HTERT RPE-1 (cell line): ENCODE results near the gene SMAD4.
"Not testable (repeated sequence)": the region's sequence is repeated elsewhere in the genome, so short reads cannot be mapped to it uniquely, and the experiment has no call there.

Experiments
- in situ Hi-C: fragments of 300-500 bp; cut with MboI; formaldehyde crosslinking; loops from 4 replicates; pipeline ENCODE4 v1.14.3; 2020; ENCODE audit warnings: low sequenced_read_pairs

The SMAD4 gene

DNA sequence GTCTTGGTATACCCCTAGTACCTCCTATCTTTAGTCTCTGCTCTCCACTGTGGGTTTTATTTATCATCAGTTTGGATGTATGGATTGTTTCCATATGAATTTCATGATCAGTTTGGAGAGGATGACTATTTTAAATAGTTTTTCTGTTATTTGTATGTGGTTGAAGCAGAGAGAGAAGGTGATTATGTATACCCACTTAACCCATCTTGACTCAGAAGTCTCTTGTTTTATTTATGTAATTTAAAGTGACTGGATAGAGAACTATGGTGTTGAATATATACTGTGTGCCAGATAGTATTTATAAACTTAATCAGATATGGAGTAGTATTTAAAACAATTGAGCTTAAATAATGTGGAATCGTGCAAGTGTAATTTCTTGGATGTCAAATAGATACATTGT lies 39.9 kb downstream of the SMAD4 start:
- in situ Hi-C loops = no loop called here

DNA sequence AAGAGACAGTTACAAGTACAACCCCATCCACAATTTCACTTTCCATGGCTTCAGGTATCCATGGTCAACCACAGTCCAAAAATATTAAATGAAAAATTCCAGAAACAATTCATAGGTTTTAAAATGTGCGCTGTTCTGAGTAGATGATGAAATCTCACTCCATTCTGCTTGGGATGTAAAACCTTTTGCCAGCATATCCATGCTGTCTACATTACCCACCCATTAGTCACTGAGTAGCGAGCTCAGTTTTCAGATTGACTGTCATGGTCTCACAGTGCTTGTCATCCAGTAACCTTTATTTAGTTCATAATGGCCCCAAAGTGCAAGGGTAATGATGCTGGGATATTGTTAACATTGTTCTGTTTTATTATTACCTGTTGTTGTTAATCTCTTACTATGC lies 40.5 kb downstream of the SMAD4 start:
- in situ Hi-C loops = no loop called here

DNA sequence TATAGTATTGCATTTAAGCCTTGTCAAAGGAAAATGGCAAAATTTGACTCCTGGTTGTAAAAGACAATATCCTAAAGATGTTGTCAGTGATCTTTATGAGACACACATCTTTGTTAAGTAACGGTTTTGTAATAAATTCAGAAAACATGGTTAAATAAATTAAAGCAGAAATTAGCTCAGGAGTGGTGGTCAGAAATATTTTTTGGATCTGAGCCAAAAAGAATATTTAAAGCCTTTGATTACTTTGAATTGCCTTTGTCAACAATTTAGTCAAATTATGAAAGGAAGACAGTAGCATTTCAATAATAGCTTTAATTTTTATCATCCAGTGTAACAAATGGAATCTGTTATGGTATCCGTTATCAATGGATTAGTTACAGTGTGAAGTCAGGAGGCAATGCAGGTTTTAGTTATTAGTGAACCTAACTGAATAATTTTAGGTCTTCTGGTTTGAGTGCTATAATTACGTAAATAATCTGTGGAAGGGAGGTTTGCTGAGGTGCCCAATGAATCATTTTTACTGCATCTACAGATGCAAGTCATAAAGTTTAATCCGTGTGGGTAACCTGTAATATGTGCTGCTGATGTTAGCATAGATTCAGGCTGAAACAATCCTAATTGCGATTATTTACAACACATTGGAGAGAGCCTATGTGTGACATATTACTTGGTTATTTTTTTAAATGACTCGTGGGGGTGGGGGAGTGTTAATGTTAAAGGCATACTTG lies 42.7 kb downstream of the SMAD4 start:
- in situ Hi-C loops = no loop called here

DNA sequence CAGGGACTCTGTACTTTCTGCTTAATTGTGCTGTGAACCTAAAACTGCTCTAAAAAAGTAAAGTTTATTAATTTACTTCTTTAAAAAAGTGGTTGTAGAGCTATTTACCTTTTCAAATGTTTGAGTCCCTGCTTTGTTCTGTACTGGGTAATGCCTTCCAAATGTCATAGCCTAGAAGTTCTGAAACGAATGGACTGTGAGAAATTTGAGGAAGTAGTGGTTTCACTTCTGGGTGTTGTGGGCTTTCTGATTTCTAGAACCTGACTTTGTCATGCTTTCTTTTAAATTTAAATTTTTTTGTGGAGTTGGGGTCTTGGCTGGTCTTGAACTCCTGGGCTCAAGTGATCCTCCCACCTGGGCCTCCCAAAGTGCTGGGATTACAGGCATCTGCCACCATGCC lies 44.6 kb downstream of the SMAD4 start:
- in situ Hi-C loops = no loop called here

DNA sequence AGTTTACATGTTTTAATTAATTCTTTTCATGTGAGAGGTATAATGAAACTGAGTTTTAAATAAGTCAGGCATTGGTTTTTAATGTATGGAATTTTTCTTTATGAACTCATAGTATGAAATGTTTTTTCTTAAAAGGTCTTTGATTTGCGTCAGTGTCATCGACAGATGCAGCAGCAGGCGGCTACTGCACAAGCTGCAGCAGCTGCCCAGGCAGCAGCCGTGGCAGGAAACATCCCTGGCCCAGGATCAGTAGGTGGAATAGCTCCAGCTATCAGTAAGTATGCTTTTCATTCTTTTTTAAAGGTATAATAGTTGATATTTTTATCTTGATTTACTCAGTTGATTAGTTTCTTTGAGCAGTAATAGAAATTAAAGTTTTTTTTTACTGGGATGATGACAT lies 46.5 kb downstream of the SMAD4 start:
- in situ Hi-C loops = no loop called here

DNA sequence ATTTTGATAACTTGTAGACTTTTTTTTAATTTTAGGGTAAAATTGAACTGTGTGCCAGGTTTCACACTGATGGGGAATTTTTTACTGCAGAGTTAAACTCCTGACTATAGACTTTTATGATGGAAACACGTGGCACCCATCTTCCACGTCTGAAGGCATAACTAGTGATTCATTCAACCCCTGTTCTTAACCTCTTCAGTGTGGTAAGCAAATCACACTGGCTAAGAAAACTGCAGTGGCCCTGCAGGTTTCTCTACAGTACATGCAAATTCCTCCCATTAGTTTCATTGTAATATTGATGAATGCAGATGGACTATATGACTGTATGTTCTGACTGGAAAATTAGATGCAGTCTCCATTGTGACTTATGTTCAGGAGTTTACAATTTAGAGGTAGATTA lies 47.2 kb downstream of the SMAD4 start:
- in situ Hi-C loops = no loop called here

DNA sequence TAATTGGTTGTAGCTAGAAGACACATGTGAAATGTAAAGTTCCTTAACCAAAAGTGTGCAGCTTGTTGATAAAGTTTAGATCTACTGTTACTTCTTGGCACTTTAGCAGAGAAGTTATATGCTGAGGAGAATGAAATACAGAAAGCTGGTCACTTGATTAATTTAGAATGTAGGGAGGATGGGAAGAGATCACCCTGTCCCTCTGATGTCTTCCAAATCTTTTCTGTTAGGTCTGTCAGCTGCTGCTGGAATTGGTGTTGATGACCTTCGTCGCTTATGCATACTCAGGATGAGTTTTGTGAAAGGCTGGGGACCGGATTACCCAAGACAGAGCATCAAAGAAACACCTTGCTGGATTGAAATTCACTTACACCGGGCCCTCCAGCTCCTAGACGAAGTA lies 48.0 kb downstream of the SMAD4 start:
- in situ Hi-C loops = no loop called here

DNA sequence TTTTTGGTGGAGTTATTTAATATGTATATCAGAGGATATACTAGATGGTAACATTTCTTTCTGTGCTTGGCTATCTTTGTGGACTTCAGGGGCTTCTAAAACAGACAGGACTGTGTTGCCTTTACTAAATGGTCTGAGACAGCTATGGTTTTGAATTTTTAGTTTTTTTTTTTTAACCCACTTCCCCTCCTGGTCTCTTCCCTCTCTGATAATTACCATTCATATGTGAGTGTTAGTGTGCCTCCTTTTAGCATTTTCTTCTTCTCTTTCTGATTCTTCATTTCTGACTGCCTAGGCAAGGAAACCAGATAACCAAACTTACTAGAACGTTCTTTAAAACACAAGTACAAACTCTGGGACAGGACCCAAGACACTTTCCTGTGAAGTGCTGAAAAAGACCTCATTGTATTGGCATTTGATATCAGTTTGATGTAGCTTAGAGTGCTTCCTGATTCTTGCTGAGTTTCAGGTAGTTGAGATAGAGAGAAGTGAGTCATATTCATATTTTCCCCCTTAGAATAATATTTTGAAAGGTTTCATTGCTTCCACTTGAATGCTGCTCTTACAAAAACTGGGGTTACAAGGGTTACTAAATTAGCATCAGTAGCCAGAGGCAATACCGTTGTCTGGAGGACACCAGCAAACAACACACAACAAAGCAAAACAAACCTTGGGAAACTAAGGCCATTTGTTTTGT lies 52.7 kb downstream of the SMAD4 start:
- in situ Hi-C loops = no loop called here

DNA sequence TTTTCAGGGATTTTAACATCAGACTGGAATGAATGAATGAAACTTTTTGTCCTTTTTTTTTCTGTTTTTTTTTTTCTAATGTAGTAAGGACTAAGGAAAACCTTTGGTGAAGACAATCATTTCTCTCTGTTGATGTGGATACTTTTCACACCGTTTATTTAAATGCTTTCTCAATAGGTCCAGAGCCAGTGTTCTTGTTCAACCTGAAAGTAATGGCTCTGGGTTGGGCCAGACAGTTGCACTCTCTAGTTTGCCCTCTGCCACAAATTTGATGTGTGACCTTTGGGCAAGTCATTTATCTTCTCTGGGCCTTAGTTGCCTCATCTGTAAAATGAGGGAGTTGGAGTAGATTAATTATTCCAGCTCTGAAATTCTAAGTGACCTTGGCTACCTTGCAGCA lies 53.4 kb downstream of the SMAD4 start:
- in situ Hi-C loops = no loop called here

DNA sequence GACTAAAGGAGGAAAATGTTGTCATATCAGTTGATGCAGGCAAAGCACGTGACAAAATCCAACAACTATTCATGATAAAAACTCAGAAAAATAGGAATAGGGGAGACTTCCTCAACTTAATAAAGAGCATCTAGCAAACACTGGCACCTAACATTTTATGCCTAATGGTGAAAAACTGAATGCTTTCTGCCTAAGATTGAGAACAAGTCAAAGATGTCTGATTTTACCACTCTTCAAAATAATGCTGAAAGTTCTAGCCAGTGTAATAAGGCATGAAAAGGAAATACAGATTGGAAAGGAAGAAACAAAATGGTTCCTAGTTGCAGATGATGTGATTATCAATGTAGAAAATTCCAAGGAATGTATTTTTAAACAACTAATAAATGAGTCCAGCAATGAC lies 58.4 kb downstream of the SMAD4 start:
- in situ Hi-C loops = no loop called here

DNA sequence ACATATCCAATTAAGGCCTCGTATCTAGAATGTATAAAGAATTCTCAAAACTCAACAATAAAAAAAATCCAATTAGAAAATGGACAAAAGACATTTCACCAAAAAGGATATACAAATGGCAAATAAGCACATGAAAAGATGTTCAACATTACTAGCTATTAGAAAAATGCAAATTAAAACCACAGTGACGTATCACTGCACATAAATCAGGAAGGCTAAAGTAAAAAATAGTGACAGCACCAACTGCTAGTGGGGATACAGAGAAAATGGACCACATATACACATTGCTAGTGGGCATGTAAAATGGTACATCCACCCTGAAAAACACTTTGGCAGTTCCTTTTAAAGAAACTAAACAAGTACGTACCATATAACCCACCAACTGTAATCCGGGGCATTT lies 59.7 kb downstream of the SMAD4 start:
- in situ Hi-C loops = no loop called here

DNA sequence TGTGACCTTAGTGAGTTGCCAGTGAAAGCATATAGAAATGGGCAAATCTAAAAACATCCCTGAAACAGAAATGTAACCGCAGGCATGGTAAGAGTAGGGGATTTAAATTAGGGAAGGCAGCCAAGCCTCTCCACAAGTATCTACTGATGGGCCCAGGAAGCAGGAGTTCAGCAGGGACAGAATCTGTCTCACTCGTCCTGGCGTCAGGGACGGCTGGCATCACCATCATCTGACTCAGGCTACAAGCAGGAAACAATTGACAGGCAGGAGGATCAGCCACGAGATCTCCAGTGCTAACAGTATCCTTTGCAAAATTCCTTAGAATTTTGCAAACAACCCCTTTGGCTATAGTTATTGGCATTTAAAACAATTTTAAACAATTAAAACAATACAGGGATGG lies 61.3 kb downstream of the SMAD4 start:
- in situ Hi-C loops = no loop called here

DNA sequence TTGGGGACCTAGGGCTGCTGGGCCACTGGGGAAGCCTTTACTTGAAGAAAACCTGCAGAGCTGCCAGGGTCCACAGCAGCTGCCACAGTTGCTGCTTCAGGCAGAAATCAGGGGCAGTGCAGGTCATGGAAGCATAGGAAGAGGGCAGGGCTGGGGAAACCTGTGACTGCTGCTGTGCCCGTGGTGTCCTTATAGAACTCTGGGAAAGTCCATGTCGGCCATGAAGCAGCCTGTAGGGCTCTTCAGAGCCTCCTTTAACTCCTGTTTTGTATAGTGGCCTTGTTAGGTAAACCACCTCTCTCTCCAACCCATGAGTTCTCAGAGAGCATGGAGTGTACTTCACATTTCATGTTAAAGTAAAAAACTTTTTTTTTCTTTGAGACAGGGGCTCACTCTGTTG lies 62.1 kb downstream of the SMAD4 start:
- in situ Hi-C loops = no loop called here

DNA sequence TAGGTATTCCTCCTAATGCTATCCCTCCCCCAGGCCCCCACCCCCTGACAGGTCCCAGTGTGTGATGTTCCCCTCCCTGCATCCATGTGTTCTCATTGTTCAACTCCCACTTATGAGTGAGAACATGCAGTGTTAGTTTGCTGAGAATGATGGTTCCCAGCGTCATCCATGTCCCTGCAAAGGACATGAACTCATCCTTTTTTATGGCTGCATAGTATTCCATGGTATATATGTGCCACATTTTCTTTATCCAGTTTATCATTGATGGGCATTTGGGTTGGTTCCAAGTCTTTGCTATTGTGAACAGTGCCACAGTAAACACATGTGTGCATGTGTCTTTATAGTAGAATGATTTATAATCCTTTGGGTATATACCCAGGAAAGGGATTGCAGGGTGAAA lies 63.0 kb downstream of the SMAD4 start:
- in situ Hi-C loops = not testable (repeated sequence)

DNA sequence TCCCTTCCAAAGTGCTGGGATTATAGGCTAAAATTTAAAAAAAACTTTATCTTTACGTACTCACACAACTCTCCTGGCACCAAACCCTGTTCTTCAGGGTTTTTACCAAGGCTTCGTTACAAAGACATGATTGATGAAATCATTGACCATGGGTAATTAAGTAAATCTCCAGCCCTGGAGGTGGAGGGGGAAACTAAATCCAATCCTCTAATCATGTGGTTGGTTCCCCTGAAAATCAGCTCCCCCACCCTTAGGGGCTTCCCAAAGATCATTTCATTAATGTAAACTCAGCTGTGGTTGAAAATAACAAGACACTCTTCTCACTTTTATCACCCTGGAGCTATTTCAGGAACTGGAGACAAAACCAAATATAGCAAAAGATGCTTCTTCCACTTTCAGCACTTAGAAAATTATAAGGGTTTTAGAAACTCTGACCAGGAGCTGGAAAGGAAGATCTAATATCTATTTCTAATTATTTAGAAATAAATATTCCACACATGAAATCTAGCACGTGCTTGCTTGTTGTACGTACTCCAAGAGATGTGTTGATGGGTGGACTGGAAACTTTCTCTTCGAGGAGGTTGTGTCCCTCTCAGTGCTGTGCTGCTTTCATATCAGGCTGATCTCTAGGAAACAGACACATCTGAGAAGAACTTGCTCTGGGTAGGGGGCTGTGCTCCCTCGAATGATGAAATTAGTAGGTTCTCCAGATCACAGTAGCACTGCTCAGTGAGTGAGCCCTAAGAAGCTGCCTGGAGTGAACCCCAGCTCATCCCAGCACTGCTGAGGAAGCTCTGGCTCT lies 67.2 kb downstream of the SMAD4 start:
- in situ Hi-C loops = no loop called here

DNA sequence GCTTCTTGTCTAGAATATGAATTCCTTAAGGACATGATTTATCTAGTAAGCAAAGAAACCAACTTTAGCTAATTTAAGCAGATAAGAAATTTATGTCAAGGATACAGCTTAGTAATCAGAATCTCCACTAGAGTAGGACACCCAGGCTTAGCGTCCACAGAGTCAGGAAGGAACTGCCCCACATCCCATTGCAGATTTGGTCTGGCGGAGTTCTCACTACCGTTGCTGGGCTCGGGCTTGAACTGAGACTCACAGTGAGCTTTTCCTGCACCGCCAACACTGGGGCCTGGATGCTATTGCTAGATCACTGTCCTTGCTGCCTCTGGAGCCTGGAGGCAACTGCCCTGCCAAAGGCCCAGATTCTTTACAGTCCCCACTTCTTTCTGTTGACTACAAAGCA lies 68.1 kb downstream of the SMAD4 start:
- in situ Hi-C loops = no loop called here

DNA sequence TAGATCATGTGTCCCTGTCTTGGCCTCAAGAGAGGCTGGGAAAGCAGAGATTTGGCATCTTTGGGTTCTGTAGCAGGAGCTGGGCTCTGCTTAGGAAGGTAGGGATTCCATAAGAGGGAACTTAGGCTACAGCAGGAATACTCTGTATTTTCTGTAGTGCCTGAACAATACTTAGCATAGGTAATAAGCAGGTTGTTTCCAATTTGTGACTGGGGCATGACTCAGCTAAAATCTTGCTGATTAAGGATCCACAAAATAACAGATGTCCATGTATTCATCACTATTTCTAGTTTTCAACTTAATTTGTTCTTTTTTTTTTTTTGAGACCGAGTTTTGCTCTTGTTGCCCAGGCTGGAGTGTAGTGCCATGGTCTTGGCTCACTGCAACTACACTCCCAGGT lies 68.5 kb downstream of the SMAD4 start:
- in situ Hi-C loops = no loop called here

DNA sequence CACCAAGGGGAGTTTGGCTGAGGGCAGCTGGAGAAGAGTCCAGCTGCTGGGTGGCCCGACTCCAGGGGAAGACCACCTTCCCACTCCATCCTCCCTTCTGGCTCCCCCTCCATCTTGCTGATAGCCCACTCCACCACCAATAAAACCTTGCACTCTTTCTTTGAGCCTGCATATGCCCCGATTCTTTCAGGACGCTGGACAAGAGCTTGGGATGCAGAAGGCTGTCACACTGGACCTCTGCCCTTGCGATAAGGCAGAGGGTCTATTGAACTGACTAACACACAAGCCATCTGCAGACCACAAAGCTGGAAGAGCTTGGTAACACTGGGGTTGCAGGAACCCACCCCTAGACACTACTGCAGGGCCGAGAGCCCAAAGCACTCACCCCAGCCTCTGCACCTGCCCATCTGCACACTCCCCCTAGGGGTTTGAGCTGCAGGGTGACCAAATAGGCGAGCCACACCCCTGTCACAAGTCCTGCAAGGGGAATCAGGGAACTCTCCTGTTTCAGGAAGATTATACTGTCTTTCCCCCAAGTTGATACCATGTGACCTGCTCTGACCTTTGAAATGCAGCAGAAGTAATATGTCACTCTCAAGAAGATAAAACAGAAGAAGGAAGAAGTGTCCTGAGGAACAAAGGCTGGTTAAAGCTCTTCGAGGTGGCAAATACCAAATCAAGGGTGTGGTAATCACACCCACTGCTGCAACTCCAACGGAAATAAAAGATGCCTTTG lies 70.5 kb downstream of the SMAD4 start:
- in situ Hi-C loops = no loop called here

DNA sequence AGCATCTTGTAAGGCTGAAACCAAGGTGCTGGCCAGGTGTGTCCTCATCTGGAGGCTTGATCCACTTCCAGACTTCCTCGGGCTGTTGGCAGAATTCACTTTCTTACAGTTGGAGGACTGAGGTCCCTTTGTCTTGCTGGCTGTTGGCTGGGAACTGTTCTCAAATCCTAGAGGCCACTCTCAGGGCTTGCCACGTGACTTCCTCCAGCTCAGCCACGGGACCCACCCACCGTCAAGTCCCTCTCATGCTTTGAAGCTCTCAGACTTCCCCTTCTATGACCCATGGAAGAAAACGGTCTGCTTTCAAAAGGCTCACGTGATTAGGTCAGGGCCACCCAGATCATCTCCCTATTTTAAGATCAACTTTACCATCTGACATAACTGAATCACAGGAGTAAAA lies 77.1 kb downstream of the SMAD4 start:
- in situ Hi-C loops = no loop called here

DNA sequence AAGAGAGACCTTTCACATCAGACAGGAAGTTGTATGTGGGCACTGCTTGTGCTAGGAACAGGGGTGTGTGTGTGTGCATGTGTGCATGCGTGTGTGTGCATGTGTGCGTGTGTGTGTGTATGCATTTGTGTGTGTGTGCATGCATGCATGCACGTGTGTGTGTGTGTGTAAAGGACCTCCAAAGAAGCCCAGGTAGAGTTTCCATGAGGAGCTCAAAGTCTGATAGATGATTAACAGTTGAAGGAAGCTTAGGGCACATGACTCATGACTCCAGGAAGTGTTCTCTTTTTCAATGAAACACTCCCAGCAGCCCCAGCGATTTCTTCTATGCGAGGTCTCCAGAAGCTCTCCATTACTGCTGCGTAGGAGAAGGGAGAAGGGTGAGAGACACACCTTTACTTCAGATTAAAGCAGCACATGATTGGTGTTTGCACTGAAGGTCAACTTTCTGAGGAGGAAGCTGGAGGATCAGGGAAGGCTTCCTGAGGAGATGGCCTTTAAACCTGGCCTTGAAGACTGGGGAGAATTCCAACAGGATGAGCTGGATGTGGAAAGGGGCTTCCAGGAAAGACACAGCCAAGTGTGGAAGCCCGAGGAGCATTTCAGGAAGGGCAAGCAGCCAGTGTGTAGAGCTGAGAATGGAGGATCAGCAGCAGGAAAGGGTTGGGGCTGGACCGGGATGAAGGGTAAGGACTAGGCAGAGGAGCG lies 77.7 kb downstream of the SMAD4 start:
- in situ Hi-C loops = no loop called here

DNA sequence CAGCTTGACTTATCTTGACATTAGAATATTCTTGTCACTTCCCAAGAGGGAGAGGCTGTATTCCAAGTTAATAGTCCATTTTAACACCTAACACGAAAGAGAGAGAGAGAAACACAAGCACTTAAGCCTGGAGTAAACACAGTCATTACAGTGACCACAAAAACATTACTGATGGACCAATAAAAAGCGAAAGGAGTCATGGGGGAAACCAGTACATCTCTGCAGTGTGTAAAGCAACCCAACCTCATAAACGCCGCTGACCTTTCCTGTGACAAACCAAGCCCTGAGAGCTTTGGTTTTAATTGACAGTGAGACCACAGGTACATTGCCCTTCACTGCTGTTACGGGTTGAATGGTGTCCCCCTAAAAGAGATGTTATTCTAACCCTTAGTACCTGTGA lies 78.3 kb downstream of the SMAD4 start:
- in situ Hi-C loops = no loop called here
